GM21576 (cell line): ENCODE data around the gene NFE2L1.
"Not testable (repeated sequence)": the region's sequence is repeated elsewhere in the genome, so short reads cannot be mapped to it uniquely, and the experiment has no call there.

Experiments
- ATAC-seq: cut with Tn5 transposase; IDR thresholded peaks from one replicate; pipeline ENCODE4 v1.9.1; 2021; ENCODE audit warnings: mild to moderate bottlenecking, moderate library complexity; ENCODE audit not compliant: unreplicated experiment

NFE2L1 gene

DNA sequence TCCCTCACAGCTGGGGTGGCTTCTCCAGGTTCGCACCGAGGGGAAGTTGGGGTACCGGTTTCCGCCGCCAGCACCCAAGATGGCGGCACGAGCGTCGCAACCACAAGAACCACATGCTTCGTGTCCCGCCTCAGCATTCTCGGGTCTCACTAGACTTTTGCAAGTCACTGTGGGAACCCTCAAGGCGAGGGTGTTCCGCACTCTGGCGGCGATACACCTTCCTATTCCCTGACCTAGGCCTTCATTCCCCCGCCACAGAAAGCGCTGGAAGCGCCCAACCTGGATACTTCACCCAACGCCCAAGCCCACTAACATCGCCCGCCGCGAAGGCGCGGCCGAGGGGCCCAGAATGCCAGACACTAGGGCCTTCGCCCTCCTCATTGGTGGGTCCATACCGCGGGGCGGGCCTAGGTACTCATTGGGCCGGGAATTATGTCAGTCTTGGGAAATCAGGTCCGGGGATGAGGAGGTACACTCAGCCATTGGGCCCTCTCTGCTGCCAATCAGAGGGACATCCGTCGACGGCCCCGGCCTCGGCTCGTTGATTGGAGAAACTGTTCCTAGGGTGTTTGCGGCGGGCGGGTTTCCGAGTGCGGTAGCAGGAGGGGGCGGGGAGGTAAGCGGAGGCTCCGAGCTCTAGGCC lies at the start of gene NFE2L1:
Gene NFE2L1 (plus strand): TSS at position 619 of the 643 bp plus-strand sequence. CDS start 2,760 bp downstream, outside the sequence.
- ATAC-seq, result peak; percentile 88

DNA sequence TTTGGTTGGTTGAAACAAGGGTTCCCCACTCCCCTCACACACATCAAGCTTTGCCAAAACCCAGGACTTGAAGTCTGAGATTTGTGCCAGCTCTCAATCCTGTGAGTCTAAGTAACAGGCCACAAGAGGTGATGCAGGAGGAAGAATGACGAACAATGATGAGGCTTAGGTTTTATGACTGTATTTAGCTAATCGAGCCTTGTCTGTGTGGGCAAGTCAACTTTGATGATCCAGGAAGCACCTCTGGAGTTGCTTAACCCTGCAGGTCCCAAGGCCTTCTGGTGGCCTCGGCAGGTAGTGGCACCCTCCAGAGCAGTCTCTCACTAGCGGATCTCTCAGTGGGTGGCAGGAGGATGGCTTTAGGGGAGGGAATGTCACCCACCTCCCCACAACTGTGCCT lies 48.6 kb upstream of the NFE2L1 start:
- ATAC-seq, result no peak

- ATAC-seq, result no peak
Observed at GRCh38 chr17:48001197-48001596, 47.0 kb upstream of the NFE2L1 start.

DNA sequence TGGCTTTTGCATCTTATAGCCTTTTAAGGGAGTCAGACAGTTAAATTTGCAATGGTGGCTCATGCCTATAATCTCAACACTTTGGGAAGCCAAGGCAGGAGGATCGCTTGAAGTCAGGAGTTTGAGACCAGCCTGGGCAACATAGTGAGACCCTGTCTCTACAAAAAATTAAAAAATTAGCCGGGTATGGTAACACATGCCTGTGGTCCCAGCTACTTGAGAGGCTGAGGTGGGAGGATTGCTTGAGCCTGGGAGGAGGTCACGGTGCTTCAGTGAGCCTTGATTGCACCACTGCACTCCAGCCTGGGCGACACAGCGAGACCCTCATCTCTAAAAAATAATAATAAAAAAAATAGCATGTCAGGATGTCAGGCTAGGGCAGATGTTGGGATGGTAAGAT lies 46.5 kb upstream of the NFE2L1 start:
- not testable (repeated sequence) for ATAC-seq

DNA sequence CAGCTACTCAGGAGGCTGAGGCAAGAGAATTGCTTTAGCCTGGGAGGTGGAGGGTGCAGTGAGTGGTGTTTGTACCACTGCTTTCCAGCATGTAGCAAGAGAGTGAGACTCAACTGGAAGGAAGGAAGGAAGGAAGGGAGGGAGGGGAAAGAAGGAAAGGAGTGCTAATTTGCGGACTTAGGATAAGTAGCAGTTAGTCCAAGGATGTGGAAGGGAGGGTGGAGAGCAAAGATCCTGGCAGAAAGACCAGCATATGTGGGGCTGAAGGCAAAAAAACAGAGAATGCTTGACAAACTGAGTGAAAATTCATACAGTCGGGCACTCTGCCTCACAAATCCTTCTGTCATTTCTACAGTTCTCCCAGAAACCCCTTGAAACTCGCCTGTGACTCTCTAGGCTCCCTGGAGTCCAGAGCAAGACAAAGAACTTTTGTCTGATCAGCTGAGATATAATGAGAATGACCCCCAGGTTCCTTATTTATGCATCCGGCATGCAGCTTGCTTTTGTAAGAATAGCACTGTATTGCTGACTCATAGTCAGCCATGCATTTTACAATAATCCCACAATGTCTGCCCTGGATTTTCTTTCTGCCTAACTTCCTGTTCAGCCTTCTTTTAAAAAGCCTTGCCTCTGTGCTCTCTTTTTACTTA lies 45.8 kb upstream of the NFE2L1 start:
- no peak for ATAC-seq

GRCh38 chr17:48002916-48003416 lies 45.2 kb upstream of the NFE2L1 start:
- no peak for ATAC-seq

- no peak for ATAC-seq
Observed at GRCh38 chr17:48003417-48004151, 44.6 kb upstream of the NFE2L1 start.

DNA sequence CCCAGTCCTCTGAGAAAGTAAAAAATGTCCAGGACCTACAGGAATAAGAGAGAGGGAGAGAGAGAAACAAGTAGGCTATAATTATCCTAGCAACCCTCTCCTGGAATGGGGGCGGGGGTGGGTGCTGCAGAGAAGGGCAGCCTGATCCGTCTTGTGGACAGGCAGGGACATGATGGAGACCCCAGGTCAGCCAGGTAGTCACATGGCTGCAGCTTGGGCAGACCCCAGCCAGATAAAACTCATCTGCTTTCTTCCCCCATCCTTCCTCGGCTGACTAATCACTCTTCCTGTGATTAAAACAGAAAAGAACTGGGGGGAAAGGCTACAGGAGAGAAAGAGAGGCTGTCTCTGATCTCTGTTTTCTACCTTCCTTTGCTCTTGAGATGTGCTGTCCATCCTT lies 43.2 kb upstream of the NFE2L1 start:
- no peak for ATAC-seq

GRCh38 chr17:48006936-48007709 lies 41.0 kb upstream of the NFE2L1 start:
- ATAC-seq, result no peak

DNA sequence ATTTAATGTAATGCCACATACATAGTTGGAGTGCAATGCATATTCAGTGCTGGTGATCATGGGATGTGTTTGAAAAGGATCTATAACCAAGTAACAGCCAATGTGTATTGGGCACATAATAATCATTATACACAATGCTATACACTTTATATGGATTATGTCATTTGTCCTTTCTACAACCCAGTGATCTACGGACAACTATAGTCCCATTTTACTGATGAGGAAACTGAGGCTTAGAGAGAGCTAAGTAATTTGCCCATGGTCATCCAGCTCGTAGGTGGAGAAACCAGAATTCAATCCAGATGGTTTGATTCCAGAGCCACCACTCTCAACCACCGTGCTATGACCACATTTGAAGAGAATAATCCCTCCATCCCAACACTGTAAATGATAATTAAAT lies 38.0 kb upstream of the NFE2L1 start:
- no peak for ATAC-seq

DNA sequence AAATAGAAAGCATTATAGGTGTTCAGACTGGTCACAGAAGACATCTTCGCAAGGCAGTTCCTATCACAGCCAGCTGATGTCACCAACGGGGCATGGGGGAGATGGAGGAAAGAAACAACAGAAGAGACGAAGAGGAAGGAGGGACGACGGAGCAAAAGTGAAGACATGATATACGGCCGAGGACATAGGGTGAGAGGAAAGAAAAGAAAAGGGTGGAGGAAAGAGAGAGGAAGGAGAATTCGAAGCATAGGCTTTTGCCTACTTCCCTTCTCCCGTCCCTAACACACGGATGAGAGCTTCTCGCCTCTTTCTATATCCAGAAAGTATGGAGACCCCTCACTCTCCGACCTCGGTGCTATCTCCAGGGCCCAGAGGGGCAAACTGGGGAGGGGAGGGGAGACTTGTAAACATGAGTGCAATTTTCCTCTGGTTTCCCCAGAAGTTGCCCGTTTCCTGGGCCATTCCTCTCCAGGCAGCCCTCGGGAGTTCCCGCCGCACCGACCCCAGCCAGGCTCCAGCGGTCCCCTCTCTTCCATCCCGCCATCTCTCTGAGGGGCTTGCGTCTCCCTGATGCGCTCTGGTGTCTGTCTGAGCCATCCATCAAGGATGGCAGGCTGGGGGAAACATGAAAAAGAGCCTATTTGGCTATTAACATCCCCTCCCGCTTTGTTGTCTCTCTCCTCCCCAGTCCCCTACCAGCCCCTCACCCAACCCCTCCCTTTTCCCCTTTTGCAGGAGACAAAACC lies 36.6 kb upstream of the NFE2L1 start:
- ATAC-seq, result no peak

DNA sequence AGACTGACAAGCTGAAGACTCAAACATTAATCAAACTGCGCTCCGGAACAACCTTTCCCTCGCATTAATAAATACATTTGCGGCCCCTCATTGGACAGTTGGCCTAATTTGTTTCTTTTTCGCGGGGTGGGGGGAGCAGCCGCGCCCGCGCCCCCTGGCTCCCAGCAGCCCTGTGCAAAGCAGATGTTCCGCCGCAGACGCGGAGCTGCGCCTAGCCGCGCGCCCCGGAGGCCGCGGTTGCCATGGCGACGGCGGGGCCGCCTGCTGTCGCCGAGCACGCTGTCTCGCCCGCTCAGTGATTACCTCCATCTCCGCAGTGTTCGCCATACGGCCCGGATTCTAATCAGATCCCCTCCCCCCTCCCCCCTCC lies 36.0 kb upstream of the NFE2L1 start:
- no peak for ATAC-seq

GRCh38 chr17:48012654-48013053 lies 35.5 kb upstream of the NFE2L1 start:
- no peak for ATAC-seq

DNA sequence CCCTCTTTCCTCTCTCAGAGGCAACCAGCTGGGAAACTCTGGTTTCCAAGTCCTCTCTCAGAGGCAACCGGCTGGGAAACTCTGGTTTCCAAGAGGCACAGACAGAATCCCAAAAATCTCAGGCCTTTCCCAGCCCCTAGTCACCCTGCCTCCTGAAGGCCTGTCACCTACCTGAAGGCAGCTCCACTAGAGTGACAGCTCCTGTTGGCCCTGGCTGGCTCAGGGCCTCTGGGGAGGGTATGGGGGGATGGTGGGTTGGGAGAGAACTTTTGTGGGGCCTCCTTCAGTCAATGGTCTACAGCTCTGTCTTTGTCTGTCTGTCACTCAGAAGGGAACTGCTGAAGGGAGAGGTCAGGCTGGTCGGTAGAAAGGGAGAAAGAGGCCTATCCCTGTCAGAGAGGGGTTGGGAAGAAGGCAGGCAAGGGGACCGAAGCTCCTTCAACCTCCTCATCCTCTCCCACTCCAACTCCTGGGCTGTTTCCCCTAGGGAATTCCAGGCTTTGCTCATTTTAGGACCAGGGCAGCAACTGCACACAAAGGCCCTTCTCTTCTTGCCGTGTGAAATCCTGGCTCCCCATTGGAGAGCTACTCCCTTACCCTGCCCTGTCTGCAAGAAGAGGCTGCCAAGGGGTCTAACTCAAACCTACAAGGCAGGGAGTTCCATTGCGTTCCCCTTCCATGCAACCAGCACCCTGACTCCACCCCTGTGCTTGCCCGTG lies 34.1 kb upstream of the NFE2L1 start:
- no peak for ATAC-seq

- no peak for ATAC-seq
Observed at GRCh38 chr17:48014595-48015111, 33.5 kb upstream of the NFE2L1 start.

GRCh38 chr17:48016112-48016511 lies 32.0 kb upstream of the NFE2L1 start:
- ATAC-seq, result no peak

DNA sequence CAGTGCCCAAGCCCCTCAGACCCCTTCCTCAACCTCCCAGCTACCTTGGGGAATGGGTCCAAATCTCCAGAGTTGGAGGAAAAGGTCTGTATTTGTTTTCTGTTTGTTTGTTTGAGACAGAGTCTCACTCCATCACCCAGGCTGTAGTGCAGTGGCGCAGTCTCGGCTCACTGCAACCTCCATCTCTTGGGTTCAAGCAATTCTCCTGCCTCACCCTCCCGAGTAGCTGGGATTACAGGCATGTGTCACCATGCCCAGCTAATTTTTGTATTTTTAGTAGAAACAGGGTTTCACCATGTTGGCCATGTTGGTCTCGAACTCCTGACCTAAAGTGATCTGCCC lies 30.4 kb upstream of the NFE2L1 start:
- ATAC-seq, result not testable (repeated sequence)

- no peak for ATAC-seq
Observed at GRCh38 chr17:48021934-48022333, 26.2 kb upstream of the NFE2L1 start.

DNA sequence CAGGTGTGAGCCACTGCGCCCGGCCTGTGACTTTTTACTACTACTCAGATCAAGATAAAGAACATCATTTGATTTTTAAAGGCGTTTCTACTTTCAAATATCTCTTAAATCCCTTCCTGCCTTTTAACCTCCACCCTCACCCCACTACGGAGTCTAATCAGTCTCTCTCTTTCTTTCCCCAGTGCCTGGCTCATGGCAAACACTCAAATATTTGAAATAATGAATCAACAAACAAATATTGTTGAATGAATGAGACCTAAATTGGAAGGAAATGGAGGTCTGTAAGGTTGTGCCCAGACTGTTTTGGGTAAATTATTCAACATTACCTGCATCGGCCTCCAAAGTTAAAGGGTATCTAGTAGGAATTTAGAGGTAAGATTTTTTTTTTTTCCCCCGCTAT lies 25.3 kb upstream of the NFE2L1 start:
- ATAC-seq, result no peak
